Measurements from ENCODE around the gene KIF12. TPM values are rescaled to one million over a fixed set of nuclear protein-coding genes. Genes with fewer than 3 reads are reported as not detected.

The KIF12 gene
- total and polyA plus RNA-seq, 2 of the 8 experiments (the other 6 are each of a cell fraction or from before 2014, with no cell fraction given) = 2.9 to 3.9 TPM

DNA sequence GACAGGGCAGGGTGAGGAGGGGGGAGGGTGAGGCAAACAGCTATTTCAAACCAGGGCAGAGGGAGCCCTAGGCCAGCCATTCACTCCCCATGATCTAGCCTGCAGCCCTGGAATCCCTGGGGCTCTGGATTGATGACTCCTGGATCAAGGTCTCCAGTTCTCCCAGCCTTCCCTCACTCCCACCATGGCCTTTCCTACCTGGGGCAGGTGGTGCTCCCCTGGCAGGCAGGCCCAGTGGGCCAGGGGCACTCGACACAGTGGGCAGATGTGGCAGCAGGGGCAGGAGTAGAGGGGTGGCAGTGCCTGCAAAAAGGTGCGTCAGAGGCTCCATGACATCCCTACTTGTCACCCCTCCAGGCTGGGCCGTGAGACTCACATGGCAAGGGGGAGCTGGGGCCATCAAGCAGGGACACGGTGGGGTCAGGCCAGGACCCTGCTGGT is 6.0 kb downstream of the KIF12 start:
- Histone ChIP-seq H3K4me3 (ENCODE audit: extremely low read depth in 1 of 4, insufficient read depth in 2 of 4, low read depth in 3 of 4, low read length in 4 of 4) (no peak overlapping the region), H3K4ac (replicated peaks; ENCODE audit: insufficient read length, low read depth, low read length) (no peak overlapping the region), H3K27ac (ENCODE audit: low read depth, low read length) (no peak overlapping the region), H2BK15ac (ENCODE audit: low read length) (no peak overlapping the region), H4K5ac (ENCODE audit: insufficient read length, low read depth, low read length) (no peak overlapping the region), H3K14ac (ENCODE audit: insufficient read length) (no peak overlapping the region), H3K23me2 (ENCODE audit: low read depth, low read length) (no peaks in the 10 kb centered on the region), H4K20me1 (replicated peaks in 1 of 2; ENCODE audit: control insufficient read depth in 1 of 2, insufficient read depth in 2 of 2, low read length in 2 of 2) (no peaks in the 10 kb centered on the region), H2AK5ac (ENCODE audit: low read depth, low read length) (no peak overlapping the region), H4K8ac (ENCODE audit: extremely low read depth, insufficient read depth, low read length) (no peak overlapping the region; the same call in 1 of the 2 replicates), H2AFZ (ENCODE audit: low read length) (no peak overlapping the region), H2BK120ac (replicated peaks; ENCODE audit: low read depth, low read length) (no peak overlapping the region), H3K79me1 (ENCODE audit: low read depth, low read length) (no peaks in the 10 kb centered on the region), H2BK20ac (ENCODE audit: low read length) (no peak overlapping the region), H4K91ac (replicated peaks; ENCODE audit: insufficient read length, low read length) (no peak overlapping the region), H3K27me3 (replicated peaks in 1 of 4; ENCODE audit: control insufficient read depth in 3 of 4, extremely low read depth in 1 of 4, insufficient read depth in 3 of 4, low read length in 3 of 4) (peaks cover 0 to 12% (median 6%) of the 10 kb centered on the region in 4 experiments; a peak in 5 of 7 replicates), H3K23ac (ENCODE audit: insufficient read length) (no peak overlapping the region), H2BK5ac (ENCODE audit: low read depth, low read length) (no peak overlapping the region), H3K4me2 (ENCODE audit: insufficient read depth in 1 of 2, low read depth in 2 of 2, low read length in 2 of 2) (no peak overlapping the region), H3K56ac (replicated peaks; ENCODE audit: insufficient read length, low read depth, low read length) (no peak overlapping the region), H3K9me3 (ENCODE audit: insufficient read depth in 2 of 2, low read depth in 1 of 2, low read length in 1 of 2) (no peaks in the 10 kb centered on the region), H3K18ac (ENCODE audit: extremely low read depth, low read length) (no peak overlapping the region), H3K79me2 (ENCODE audit: control insufficient read depth in 1 of 2, insufficient read depth in 2 of 2, low read length in 2 of 2) (no peaks in the 10 kb centered on the region), H3K4me1 (replicated peaks in 1 of 4; ENCODE audit: control insufficient read depth in 3 of 4, insufficient read depth in 4 of 4, low read length in 3 of 4) (peaks cover 0 to 5% (median 2%) of the 10 kb centered on the region in 4 experiments; a peak in 3 of 7 replicates), H3K9ac (replicated peaks in 1 of 4; ENCODE audit: extremely low read depth in 1 of 4, low read depth in 3 of 4, low read length in 3 of 4) (no peak overlapping the region), H2BK12ac (ENCODE audit: low read depth, low read length) (0 out of 2 replicates have a peak overlapping the region, but pooled peaks have one; percentile 9), H3K36me3 (ENCODE audit: control insufficient read depth in 2 of 4, insufficient read depth in 4 of 4, low read length in 3 of 4) (no peaks in the 10 kb centered on the region)
- POLR2A ChIA-PET (ENCODE audit: partially characterized antibody) = interaction anchor here (1.0 to 1.8 kb wide), 2 partner anchors 9 to 293 kb away, joined by 4 to 6 read pairs; no protein-coding TSS in a partner anchor
- no peak for FAIRE-seq
- CTCF ChIA-PET (ENCODE audit: partially characterized antibody) = interaction anchor here (1.3 to 5.9 kb wide), 7 partner anchors 12 to 200 kb away, joined by 3 to 144 read pairs (median 4); partner anchors contain the start of gene AMBP
- DNase-seq (ENCODE audit: low read depth in 1 of 2, low spot score in 2 of 2) = no peak
- 73% methylated on average over 4 of the region's 4 CpGs; no CpG with 5 or more reads in 1 of the 2 experiments for WGBS, 2 experiments (ENCODE audit: extremely low coverage in 1 of 2, insufficient coverage in 1 of 2, insufficient read length in 1 of 2, insufficient replicate concordance in 2 of 2, low coverage in 1 of 2, low lambda C conversion rate in 2 of 2, missing lambda C conversion rate in 1 of 2)
- TF ChIP-seq JUND (IDR thresholded peaks at IDR 0.05; ENCODE audit: low read length) (no peak), POLR2A (IDR thresholded peaks at IDR 0.05; ENCODE audit: control extremely low read depth in 1 of 2, low read depth in 2 of 2, low read length in 2 of 2) (no peak), RXRA (IDR thresholded peaks at IDR 0.05; ENCODE audit: insufficient read depth, low read depth, low read length) (no peak), POU5F1 (IDR thresholded peaks at IDR 0.05; ENCODE audit: low read depth, low read length) (no peak), SAP30 (IDR thresholded peaks at IDR 0.05; ENCODE audit: insufficient read depth, insufficient replicate concordance, low read length) (no peak), FOSL1 (IDR thresholded peaks at IDR 0.05; ENCODE audit: insufficient read depth, low read depth, low read length) (no peak), SIRT6 (IDR thresholded peaks at IDR 0.05; ENCODE audit: low read length) (no peak), ATF3 (IDR thresholded peaks at IDR 0.05; ENCODE audit: insufficient read depth, low read depth, low read length) (no peak)

Data from H1 (cell line).